SK-N-SH treated with all-trans-retinoic acid at 6 μM for 48 hours (cell line): ENCODE results near the gene FLRT2.

Experiments
- ISL1 ChIP-seq: fragments of 250-450 bp; sonication (Bioruptor Pico); IDR thresholded peaks from 2 replicates; pipeline ENCODE4 v2.1.2; 2022; ENCODE audit warnings: mild to moderate bottlenecking, moderate library complexity
- RARB ChIP-seq: fragments of 250-450 bp; sonication (Bioruptor Pico); IDR thresholded peaks from 2 replicates; pipeline ENCODE4 v1.8.0; 2021; ENCODE audit warnings: mild to moderate bottlenecking, moderate library complexity
- TSHZ2 ChIP-seq: fragments of 250-450 bp; sonication (Bioruptor Pico); IDR thresholded peaks from 2 replicates; pipeline ENCODE4 v1.5.0; 2020; ENCODE audit warnings: mild to moderate bottlenecking, moderate library complexity
- ZNF565 ChIP-seq: fragments of 450-650 bp; formaldehyde crosslinking; conservative IDR thresholded peaks from 2 replicates; pipeline ENCODE4 v1.5.0; 2020; ENCODE audit warnings: low read depth, mild to moderate bottlenecking, moderate library complexity

- TF ChIP-seq ISL1 (CRISPR knock-in tag), result no peak
- TF ChIP-seq RARB, result no peak
- no peak for TF ChIP-seq ZNF565 (CRISPR knock-in tag)
- TF ChIP-seq TSHZ2 (CRISPR knock-in tag), result no peak
Observed at GRCh38 chr14:85625925-85626585, 96.1 kb downstream of the FLRT2 start.
